ENCODE measurements around the gene SEMA5A.

The SEMA5A gene

GRCh38 chr5:9544502-9545135 is 1.3 kb downstream of the SEMA5A start:
- DNase-seq, result peak; percentile 84
- H3K4me3 ChIP-seq (ENCODE audit: low read depth, low read length), result peak overlapping the region; percentile 44
- no peaks in the 10 kb centered on the region for H3K9me3 ChIP-seq
- peaks cover 14% of the 10 kb centered on the region for H3K27me3 ChIP-seq
- no peaks in the 10 kb centered on the region for H3K36me3 ChIP-seq
- peak; percentile 92 for TF ChIP-seq CTCF (IDR thresholded peaks at IDR 0.05; ENCODE audit: low read depth, low read length)
- H3K4me1 ChIP-seq, result no peaks in the 10 kb centered on the region

- no peak for TF ChIP-seq CTCF (IDR thresholded peaks at IDR 0.05; ENCODE audit: low read depth, low read length)
- no peaks in the 10 kb centered on the region for H3K9me3 ChIP-seq
- DNase-seq, result no peak
- H3K36me3 ChIP-seq, result no peaks in the 10 kb centered on the region
- H3K27me3 ChIP-seq, result peaks cover 14% of the 10 kb centered on the region
- H3K4me3 ChIP-seq (ENCODE audit: low read depth, low read length), result peak overlapping the region; percentile 44
- H3K4me1 ChIP-seq, result no peaks in the 10 kb centered on the region
Measured at GRCh38 chr5:9544056-9544455, 1.8 kb downstream of the SEMA5A start.

GRCh38 chr5:9543311-9543920 is 2.5 kb downstream of the SEMA5A start:
- Histone ChIP-seq H3K27me3 (peaks cover 14% of the 10 kb centered on the region), H3K36me3 (no peaks in the 10 kb centered on the region), H3K9me3 (no peaks in the 10 kb centered on the region), H3K4me3 (ENCODE audit: low read depth, low read length) (no peak overlapping the region), H3K4me1 (no peaks in the 10 kb centered on the region)
- TF ChIP-seq CTCF (IDR thresholded peaks at IDR 0.05; ENCODE audit: low read depth, low read length), result no peak
- DNase-seq, result no peak

GRCh38 chr5:9540791-9541190 is 5.1 kb downstream of the SEMA5A start:
- no peak for TF ChIP-seq CTCF (IDR thresholded peaks at IDR 0.05; ENCODE audit: low read depth, low read length)
- Histone ChIP-seq H3K4me1 (no peaks in the 10 kb centered on the region), H3K27me3 (peaks cover 13% of the 10 kb centered on the region), H3K9me3 (no peaks in the 10 kb centered on the region), H3K36me3 (no peaks in the 10 kb centered on the region), H3K4me3 (ENCODE audit: low read depth, low read length) (no peak overlapping the region)
- no peak for DNase-seq

GRCh38 chr5:9538504-9538903 is 7.4 kb downstream of the SEMA5A start:
- H3K4me1 ChIP-seq, result no peaks in the 10 kb centered on the region
- no peak overlapping the region for H3K4me3 ChIP-seq (ENCODE audit: low read depth, low read length)
- no peaks in the 10 kb centered on the region for H3K9me3 ChIP-seq
- no peaks in the 10 kb centered on the region for H3K36me3 ChIP-seq
- TF ChIP-seq CTCF (IDR thresholded peaks at IDR 0.05; ENCODE audit: low read depth, low read length), result no peak
- no peak for DNase-seq
- no peaks in the 10 kb centered on the region for H3K27me3 ChIP-seq
